HG03354 (cell line): ENCODE data around the gene AMPD2.

Experiments used
- ATAC-seq: cut with Tn5 transposase; IDR thresholded peaks from one replicate; pipeline ENCODE4 v1.9.1; 2021; ENCODE audit warnings: mild to moderate bottlenecking; ENCODE audit not compliant: unreplicated experiment, poor library complexity, severe bottlenecking

Gene AMPD2

GRCh38 chr1:109615879-109616278, 3.8 kb upstream of the AMPD2 start:
- no peak for ATAC-seq

- ATAC-seq, result no peak
These were observed 3.2 kb upstream of the AMPD2 start for GRCh38 chr1:109616391-109616790.

- no peak for ATAC-seq
These were observed 2.3 kb upstream of the AMPD2 start for GRCh38 chr1:109617291-109617801.

GRCh38 chr1:109618661-109619575, 719 bp upstream of the AMPD2 start:
- no peak for ATAC-seq

GRCh38 chr1:109620401-109620791, 759 bp downstream of the AMPD2 start:
- ATAC-seq, result peak; percentile 0

- ATAC-seq, result peak; percentile 74
These were observed 1.2 kb downstream of the AMPD2 start for GRCh38 chr1:109620841-109621286.

GRCh38 chr1:109621379-109622136, 1.9 kb downstream of the AMPD2 start:
- ATAC-seq, result no peak

GRCh38 chr1:109622137-109622892, 2.7 kb downstream of the AMPD2 start:
- no peak for ATAC-seq

GRCh38 chr1:109622895-109623294, 3.3 kb downstream of the AMPD2 start:
- no peak for ATAC-seq

GRCh38 chr1:109623601-109624161, 4.0 kb downstream of the AMPD2 start:
- no peak for ATAC-seq

- ATAC-seq, result peak; percentile 31
These were observed 4.8 kb downstream of the AMPD2 start for GRCh38 chr1:109624201-109625010.

GRCh38 chr1:109625176-109625575, 5.5 kb downstream of the AMPD2 start:
- no peak for ATAC-seq

GRCh38 chr1:109625601-109626560, 6.2 kb downstream of the AMPD2 start:
- ATAC-seq, result no peak

- ATAC-seq, result no peak
These were observed 7.2 kb downstream of the AMPD2 start for GRCh38 chr1:109626682-109627408.

GRCh38 chr1:109627692-109628399, 8.2 kb downstream of the AMPD2 start:
- no peak for ATAC-seq

- ATAC-seq, result no peak
These were observed 9.1 kb downstream of the AMPD2 start for GRCh38 chr1:109628540-109629321.
